ENCODE results near the gene GPBP1. TPM values are rescaled to one million over a fixed set of nuclear protein-coding genes. Genes with fewer than 3 reads are reported as not detected.

The GPBP1 gene
- total and polyA plus RNA-seq, 2 donors (not counting 1 experiment from before 2014, with no cell fraction given): 50.4 to 82.1 TPM

- no peak for DNase-seq (ENCODE audit: low read depth in 2 of 2)
- no peaks in the 10 kb centered on the region for H3K4me1 ChIP-seq (ENCODE audit: control insufficient read depth, extremely low read depth, insufficient read depth, low read length)
- no peak overlapping the region for H2AFZ ChIP-seq (ENCODE audit: low read length)
- H3K9me3 ChIP-seq (ENCODE audit: control insufficient read depth, insufficient read depth, low read depth, low read length): no peaks in the 10 kb centered on the region
- TF ChIP-seq EZH2 (IDR thresholded peaks at IDR 0.05; ENCODE audit: low read length, missing control alignments): no peak
- no peak for TF ChIP-seq CTCF (conservative IDR thresholded peaks at IDR 0.05 in 1 of 2, IDR thresholded peaks at IDR 0.05 in 1 of 2; ENCODE audit: low read depth in 1 of 2, low read length in 2 of 2)
- no peaks in the 10 kb centered on the region for H3K27me3 ChIP-seq (ENCODE audit: control insufficient read depth, insufficient read depth, low read length)
- no peaks in the 10 kb centered on the region for H4K20me1 ChIP-seq (ENCODE audit: control insufficient read depth, extremely low read depth, insufficient read depth, low read length)
- no peak overlapping the region for H3K27ac ChIP-seq (ENCODE audit: insufficient read depth, low read length)
- no peak overlapping the region for H3K4me3 ChIP-seq (replicated peaks in 1 of 4; ENCODE audit: control extremely low read depth in 1 of 4, insufficient read depth in 1 of 4, low read depth in 3 of 4, low read length in 4 of 4)
- no peaks in the 10 kb centered on the region for H3K79me2 ChIP-seq (ENCODE audit: control insufficient read depth, insufficient read depth, low read length)
- no peak overlapping the region for H3K4me2 ChIP-seq (ENCODE audit: extremely low read depth, insufficient read depth, low read length)
- H3K9ac ChIP-seq (ENCODE audit: insufficient read depth, low read length): no peak overlapping the region
- H3K36me3 ChIP-seq (ENCODE audit: control insufficient read depth, insufficient read depth, low read length): no peaks in the 10 kb centered on the region
Observed at GRCh38 chr5:57137401-57137800, 36.5 kb upstream of the GPBP1 start.

GRCh38 chr5:57152316-57152715 lies 21.5 kb upstream of the GPBP1 start:
- no peak overlapping the region for H3K9ac ChIP-seq (ENCODE audit: insufficient read depth, low read length)
- H2AFZ ChIP-seq (ENCODE audit: low read length): no peak overlapping the region
- TF ChIP-seq EZH2 (IDR thresholded peaks at IDR 0.05; ENCODE audit: low read length, missing control alignments) (no peak), CTCF (conservative IDR thresholded peaks at IDR 0.05 in 1 of 2, IDR thresholded peaks at IDR 0.05 in 1 of 2; ENCODE audit: low read depth in 1 of 2, low read length in 2 of 2) (no peak)
- no peak overlapping the region for H3K4me2 ChIP-seq (ENCODE audit: extremely low read depth, insufficient read depth, low read length)
- H3K4me3 ChIP-seq (replicated peaks in 1 of 4; ENCODE audit: control extremely low read depth in 1 of 4, insufficient read depth in 1 of 4, low read depth in 3 of 4, low read length in 4 of 4): no peak overlapping the region
- no peak for DNase-seq (ENCODE audit: low read depth in 2 of 2)
- no peaks in the 10 kb centered on the region for H3K9me3 ChIP-seq (ENCODE audit: control insufficient read depth, insufficient read depth, low read depth, low read length)
- no peaks in the 10 kb centered on the region for H3K36me3 ChIP-seq (ENCODE audit: control insufficient read depth, insufficient read depth, low read length)
- no peaks in the 10 kb centered on the region for H3K4me1 ChIP-seq (ENCODE audit: control insufficient read depth, extremely low read depth, insufficient read depth, low read length)
- H3K79me2 ChIP-seq (ENCODE audit: control insufficient read depth, insufficient read depth, low read length): no peaks in the 10 kb centered on the region
- peaks cover 3% of the 10 kb centered on the region for H3K27me3 ChIP-seq (ENCODE audit: control insufficient read depth, insufficient read depth, low read length)
- H4K20me1 ChIP-seq (ENCODE audit: control insufficient read depth, extremely low read depth, insufficient read depth, low read length): no peaks in the 10 kb centered on the region
- no peak overlapping the region for H3K27ac ChIP-seq (ENCODE audit: insufficient read depth, low read length)

GRCh38 chr5:57155033-57155432 lies 18.8 kb upstream of the GPBP1 start:
- no peaks in the 10 kb centered on the region for H3K79me2 ChIP-seq (ENCODE audit: control insufficient read depth, insufficient read depth, low read length)
- TF ChIP-seq EZH2 (IDR thresholded peaks at IDR 0.05; ENCODE audit: low read length, missing control alignments) (no peak), CTCF (conservative IDR thresholded peaks at IDR 0.05 in 1 of 2, IDR thresholded peaks at IDR 0.05 in 1 of 2; ENCODE audit: low read depth in 1 of 2, low read length in 2 of 2) (no peak)
- H3K4me1 ChIP-seq (ENCODE audit: control insufficient read depth, extremely low read depth, insufficient read depth, low read length): no peaks in the 10 kb centered on the region
- H3K27me3 ChIP-seq (ENCODE audit: control insufficient read depth, insufficient read depth, low read length): no peaks in the 10 kb centered on the region
- no peaks in the 10 kb centered on the region for H3K36me3 ChIP-seq (ENCODE audit: control insufficient read depth, insufficient read depth, low read length)
- H3K27ac ChIP-seq (ENCODE audit: insufficient read depth, low read length): no peak overlapping the region
- no peak for DNase-seq (ENCODE audit: low read depth in 2 of 2)
- no peaks in the 10 kb centered on the region for H4K20me1 ChIP-seq (ENCODE audit: control insufficient read depth, extremely low read depth, insufficient read depth, low read length)
- H3K9ac ChIP-seq (ENCODE audit: insufficient read depth, low read length): no peak overlapping the region
- H3K9me3 ChIP-seq (ENCODE audit: control insufficient read depth, insufficient read depth, low read depth, low read length): no peaks in the 10 kb centered on the region
- no peak overlapping the region for H2AFZ ChIP-seq (ENCODE audit: low read length)
- no peak overlapping the region for H3K4me3 ChIP-seq (replicated peaks in 1 of 4; ENCODE audit: control extremely low read depth in 1 of 4, insufficient read depth in 1 of 4, low read depth in 3 of 4, low read length in 4 of 4)
- no peak overlapping the region for H3K4me2 ChIP-seq (ENCODE audit: extremely low read depth, insufficient read depth, low read length)
